GM23248 (cell line): ENCODE measurements around the gene MDN1. TPM values are rescaled to one million over a fixed set of nuclear protein-coding genes. Genes with fewer than 3 reads are reported as not detected.
"Not testable (repeated sequence)": the region's sequence is repeated elsewhere in the genome, so short reads cannot be mapped to it uniquely, and the experiment has no call there.

Source experiments
- DNase-seq: peaks from one replicate; pipeline ENCODE4 v3.0.0-alpha.2; 2015
- H2AFZ ChIP-seq: fragments of 200-600 bp; sonication (generic); 2 replicates; pipeline ENCODE4 v1.6.1; 2016; ENCODE audit warnings: antibody characterized with exemption
- H3F3A ChIP-seq: fragments of 200-600 bp; sonication (generic); 2 replicates; pipeline ENCODE4 v1.6.1; 2016; ENCODE audit warnings: mild to moderate bottlenecking, antibody characterized with exemption, mixed run types; ENCODE audit not compliant: insufficient read depth
- H3K27ac ChIP-seq: fragments of 200-600 bp; sonication (generic); 2 replicates; pipeline ENCODE4 v1.5.1; 2016; ENCODE audit warnings: mild to moderate bottlenecking
- H3K27me3 ChIP-seq: fragments of 200-600 bp; sonication (generic); replicated peaks from 2 replicates; pipeline ENCODE4 v1.6.1; 2016; ENCODE audit warnings: mild to moderate bottlenecking; ENCODE audit not compliant: insufficient read depth
- H3K36me3 ChIP-seq: fragments of 200-600 bp; sonication (generic); 2 replicates; pipeline ENCODE4 v1.6.1; 2016; ENCODE audit warnings: low read depth, mild to moderate bottlenecking
- H3K4me1 ChIP-seq: fragments of 200-600 bp; sonication (generic); 2 replicates; pipeline ENCODE4 v1.6.1; 2016; ENCODE audit warnings: mild to moderate bottlenecking; ENCODE audit not compliant: insufficient read depth
- H3K4me2 ChIP-seq: fragments of 200-600 bp; sonication (generic); one replicate; pipeline ENCODE4 v1.6.1; 2016; ENCODE audit warnings: mild to moderate bottlenecking; ENCODE audit not compliant: unreplicated experiment
- H3K4me3 ChIP-seq: fragments of 200-600 bp; sonication (generic); 2 replicates; pipeline ENCODE4 v1.5.1; 2016; ENCODE audit warnings: mild to moderate bottlenecking
- H3K79me2 ChIP-seq: fragments of 200-600 bp; sonication (generic); 2 replicates; pipeline ENCODE4 v1.6.1; 2016; ENCODE audit warnings: mild to moderate bottlenecking; ENCODE audit not compliant: insufficient read depth
- H3K9ac ChIP-seq: fragments of 200-600 bp; sonication (generic); 2 replicates; pipeline ENCODE4 v1.6.1; 2016; ENCODE audit warnings: mild to moderate bottlenecking
- H3K9me2 ChIP-seq: fragments of 200-600 bp; sonication (generic); 2 replicates; pipeline ENCODE4 v1.6.1; 2016; ENCODE audit warnings: mixed run types, mild to moderate bottlenecking, moderate library complexity; ENCODE audit not compliant: insufficient read depth
- H3K9me3 ChIP-seq: fragments of 200-600 bp; sonication (generic); one replicate; pipeline ENCODE4 v1.6.1; 2017; ENCODE audit warnings: low read depth
- H4K20me1 ChIP-seq: fragments of 200-600 bp; sonication (generic); 2 replicates; pipeline ENCODE4 v1.6.0; 2016; ENCODE audit not compliant: insufficient read depth
- EZH2 ChIP-seq: fragments of 200-600 bp; sonication (generic); IDR thresholded peaks from 2 replicates; pipeline ENCODE4 v1.6.1; 2018; ENCODE audit warnings: antibody characterized with exemption, mild to moderate bottlenecking; ENCODE audit not compliant: insufficient read depth, poor library complexity, severe bottlenecking
- EZH2phosphoT487 ChIP-seq: fragments of 200-600 bp; sonication (generic); IDR thresholded peaks from 2 replicates; pipeline ENCODE4 v1.6.1; 2018; ENCODE audit warnings: antibody characterized with exemption, moderate library complexity, mild to moderate bottlenecking, low read depth; ENCODE audit not compliant: insufficient read depth
- WGBS, 2 experiments: methylation state at CpG; one replicate each; pipeline ENCODE4 v1.1.6; 2015 to 2017; ENCODE audit warnings: low lambda C conversion rate in 2 of 2, low coverage in 1 of 2; ENCODE audit errors: missing lambda C conversion rate in 2 of 2; 5-methylcytosine and 5-hydroxymethylcytosine counted together
- in situ Hi-C: fragments of 300-500 bp; cut with MboI; formaldehyde crosslinking; loops from 2 replicates; pipeline ENCODE4 v1.15.0; 2020
- polyA plus RNA-seq: library from polyadenylated mRNA; unstranded; fragments of >200 nt; fragmentation: Nextera tagmentation; extraction: Ambion mirVana; gene quantifications from 2 replicates; pipeline ENCODE4 v1.2.1, GENCODE V29; 2016
- total RNA-seq: library from RNA; depleted of rRNA; stranded (reverse); fragments of >200 nt; shearing (Covaris generic); gene quantifications from 2 replicates; pipeline ENCODE4 v1.2.3, GENCODE V29; 2014

Gene MDN1
- total and polyA plus RNA-seq, 2 experiments from 2014 or later, result 5.7 to 16.9 TPM

GRCh38 chr6:89859744-89860143 lies 40.1 kb upstream of the MDN1 start:
- in situ Hi-C loops, result no loop called here
- Histone ChIP-seq H3K4me1 (no peaks in the 10 kb centered on the region), H3K79me2 (no peaks in the 10 kb centered on the region), H3K27ac (no peak overlapping the region), H3K9ac (no peak overlapping the region), H3K9me3 (no peaks in the 10 kb centered on the region), H2AFZ (no peak overlapping the region), H3F3A (no peaks in the 10 kb centered on the region), H4K20me1 (no peaks in the 10 kb centered on the region), H3K36me3 (peaks cover 53% of the 10 kb centered on the region), H3K4me2 (no peak overlapping the region), H3K4me3 (no peak overlapping the region), H3K9me2 (0 out of 2 replicates have a peak, but pooled peaks cover 4% of the 10 kb centered on the region), H3K27me3 (no peaks in the 10 kb centered on the region)
- TF ChIP-seq EZH2 (no peak), EZH2phosphoT487 (no peak)
- DNase-seq, result no peak
- 96 to 99% methylated on average over 4 of the region's 4 CpGs for WGBS, 2 experiments

GRCh38 chr6:89858041-89858440 lies 38.4 kb upstream of the MDN1 start:
- Histone ChIP-seq H3K36me3 (peaks cover 57% of the 10 kb centered on the region), H3K27me3 (no peaks in the 10 kb centered on the region), H4K20me1 (no peaks in the 10 kb centered on the region), H3F3A (peaks cover 7% of the 10 kb centered on the region; the same call in 1 of the 2 replicates), H3K27ac (no peak overlapping the region), H3K9me2 (0 out of 2 replicates have a peak, but pooled peaks cover 4% of the 10 kb centered on the region), H2AFZ (no peak overlapping the region), H3K9ac (no peak overlapping the region), H3K4me1 (peaks cover 4% of the 10 kb centered on the region; the same call in 1 of the 2 replicates), H3K4me2 (no peak overlapping the region), H3K4me3 (no peak overlapping the region), H3K79me2 (no peaks in the 10 kb centered on the region), H3K9me3 (no peaks in the 10 kb centered on the region)
- TF ChIP-seq EZH2phosphoT487, result no peak
- TF ChIP-seq EZH2, result no peak
- WGBS, 2 experiments, result 92 to 100% methylated on average over 1 of the region's 1 CpG
- in situ Hi-C loops, result no loop called here
- no peak for DNase-seq

GRCh38 chr6:89853068-89853467 lies 33.5 kb upstream of the MDN1 start:
- Histone ChIP-seq H3K4me2 (no peak overlapping the region), H3K9me2 (no peaks in the 10 kb centered on the region), H3K36me3 (peaks cover 27% of the 10 kb centered on the region), H3K79me2 (peaks cover 30% of the 10 kb centered on the region), H3K4me1 (peaks cover 6% of the 10 kb centered on the region; the same call in 1 of the 2 replicates), H3K27ac (peak overlapping the region; percentile 0; the same call in 1 of the 2 replicates), H2AFZ (no peak overlapping the region), H3K9me3 (no peaks in the 10 kb centered on the region), H3K4me3 (no peak overlapping the region), H4K20me1 (0 out of 2 replicates have a peak, but pooled peaks cover 4% of the 10 kb centered on the region), H3F3A (peaks cover 13% of the 10 kb centered on the region; the same call in 1 of the 2 replicates), H3K27me3 (no peaks in the 10 kb centered on the region), H3K9ac (no peak overlapping the region)
- 81 to 83% methylated on average over 1 of the region's 1 CpG for whole genome bisulfite sequencing, 2 experiments
- TF ChIP-seq EZH2, result no peak
- TF ChIP-seq EZH2phosphoT487, result no peak
- in situ Hi-C loops, result no loop called here
- peak; percentile 46 for DNase-seq

- H2AFZ ChIP-seq, DNase-seq, H3K9me2 ChIP-seq, H4K20me1 ChIP-seq, H3F3A ChIP-seq, in situ Hi-C loops, H3K9me3 ChIP-seq, H3K4me2 ChIP-seq, H3K4me3 ChIP-seq, H3K27me3 ChIP-seq, H3K4me1 ChIP-seq, H3K36me3 ChIP-seq, H3K27ac ChIP-seq, H3K9ac ChIP-seq: not testable (repeated sequence)
- WGBS, 2 experiments, result 97% methylated on average over 5 of the region's 5 CpGs
- peaks cover 84% of the 10 kb centered on the region for H3K79me2 ChIP-seq
These were observed 27.9 kb upstream of the MDN1 start for GRCh38 chr6:89847513-89847912.

GRCh38 chr6:89843070-89843469 lies 23.5 kb upstream of the MDN1 start:
- TF ChIP-seq EZH2phosphoT487 (no peak), EZH2 (no peak)
- peaks cover 3% of the 10 kb centered on the region; the same call in 1 of the 2 replicates for H3F3A ChIP-seq
- no peak overlapping the region for H3K4me3 ChIP-seq
- no peaks in the 10 kb centered on the region for H3K9me3 ChIP-seq
- 0 out of 2 replicates have a peak, but pooled peaks cover 8% of the 10 kb centered on the region for H3K36me3 ChIP-seq
- no peaks in the 10 kb centered on the region for H3K9me2 ChIP-seq
- H3K27ac ChIP-seq, result no peak overlapping the region
- H4K20me1 ChIP-seq, result no peaks in the 10 kb centered on the region
- no peak overlapping the region for H3K9ac ChIP-seq
- peak; percentile 67 for DNase-seq
- H3K4me1 ChIP-seq, result peaks cover 13% of the 10 kb centered on the region
- no peaks in the 10 kb centered on the region for H3K27me3 ChIP-seq
- WGBS, 2 experiments, result 55 to 63% methylated on average over 3 of the region's 3 CpGs
- peaks cover 94% of the 10 kb centered on the region for H3K79me2 ChIP-seq
- no peak overlapping the region for H3K4me2 ChIP-seq
- H2AFZ ChIP-seq, result no peak overlapping the region
- in situ Hi-C loops, result no loop called here
